ENCODE data around the gene RIN3. TPM values are rescaled to one million over a fixed set of nuclear protein-coding genes. Genes with fewer than 3 reads are reported as not detected.

RIN3 gene
- total RNA-seq, 6 experiments from 2014 or later = 10.7 to 20.4 (median 18.9) TPM

DNA sequence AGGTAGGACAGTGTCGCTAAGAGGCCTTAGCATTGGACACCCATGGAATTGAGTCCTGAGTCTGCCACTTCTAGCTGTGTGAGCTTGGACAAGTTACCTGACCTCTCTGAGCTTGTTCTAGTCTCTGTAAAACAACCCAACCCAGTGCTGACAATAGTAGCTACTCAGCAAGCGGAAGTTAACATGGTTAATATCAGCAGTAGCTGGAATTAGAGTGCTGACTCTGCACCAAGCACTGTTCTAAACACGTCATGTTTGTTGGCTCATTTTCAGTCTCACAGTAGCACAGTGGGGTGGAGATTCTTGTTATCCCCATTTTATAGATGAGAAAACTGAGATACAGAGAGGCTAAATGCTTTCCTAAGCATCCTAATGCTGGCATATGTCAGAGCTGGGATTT is 47.5 kb upstream of the RIN3 start:
- H3K4me3 ChIP-seq = no peak overlapping the region
- intact Hi-C loops (cut with DNase I) = no loop called here
- H3K36me3 ChIP-seq = no peaks in the 10 kb centered on the region
- DNase-seq (no peak), ATAC-seq (peak; percentile 60 to 77 (median 66))
- H3K4me1 ChIP-seq = peaks cover 0 to 3% (median 0%) of the 10 kb centered on the region in 4 donors
- no peaks in the 10 kb centered on the region for H3K9me3 ChIP-seq
- 68% methylated on average over 3 of the region's 3 CpGs for WGBS (ENCODE audit: insufficient coverage, low coverage, low lambda C conversion rate, missing lambda C conversion rate)
- no peak for TF ChIP-seq POLR2A (IDR thresholded peaks at IDR 0.05)
- TF ChIP-seq, protein P1, sequence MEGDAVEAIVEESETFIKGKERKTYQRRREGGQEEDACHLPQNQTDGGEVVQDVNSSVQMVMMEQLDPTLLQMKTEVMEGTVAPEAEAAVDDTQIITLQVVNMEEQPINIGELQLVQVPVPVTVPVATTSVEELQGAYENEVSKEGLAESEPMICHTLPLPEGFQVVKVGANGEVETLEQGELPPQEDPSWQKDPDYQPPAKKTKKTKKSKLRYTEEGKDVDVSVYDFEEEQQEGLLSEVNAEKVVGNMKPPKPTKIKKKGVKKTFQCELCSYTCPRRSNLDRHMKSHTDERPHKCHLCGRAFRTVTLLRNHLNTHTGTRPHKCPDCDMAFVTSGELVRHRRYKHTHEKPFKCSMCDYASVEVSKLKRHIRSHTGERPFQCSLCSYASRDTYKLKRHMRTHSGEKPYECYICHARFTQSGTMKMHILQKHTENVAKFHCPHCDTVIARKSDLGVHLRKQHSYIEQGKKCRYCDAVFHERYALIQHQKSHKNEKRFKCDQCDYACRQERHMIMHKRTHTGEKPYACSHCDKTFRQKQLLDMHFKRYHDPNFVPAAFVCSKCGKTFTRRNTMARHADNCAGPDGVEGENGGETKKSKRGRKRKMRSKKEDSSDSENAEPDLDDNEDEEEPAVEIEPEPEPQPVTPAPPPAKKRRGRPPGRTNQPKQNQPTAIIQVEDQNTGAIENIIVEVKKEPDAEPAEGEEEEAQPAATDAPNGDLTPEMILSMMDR (IDR thresholded peaks at IDR 0.05) = no peak
- no peaks in the 10 kb centered on the region for H3K27me3 ChIP-seq
- no peak overlapping the region for H3K27ac ChIP-seq

GRCh38 chr14:92469515-92469914 is 44.1 kb upstream of the RIN3 start:
- no peak overlapping the region for H3K4me3 ChIP-seq
- TF ChIP-seq, protein P1 (IDR thresholded peaks at IDR 0.05) = no peak
- no peak for TF ChIP-seq POLR2A (IDR thresholded peaks at IDR 0.05)
- no peaks in the 10 kb centered on the region for H3K9me3 ChIP-seq
- ATAC-seq = no peak
- WGBS (ENCODE audit: insufficient coverage, low coverage, low lambda C conversion rate, missing lambda C conversion rate) = 70% methylated on average over 2 of the region's 2 CpGs
- intact Hi-C loops (cut with DNase I) = no loop called here
- no peak overlapping the region for H3K27ac ChIP-seq
- H3K4me1 ChIP-seq = peaks cover 0 to 5% (median 0%) of the 10 kb centered on the region in 4 donors
- no peaks in the 10 kb centered on the region for H3K27me3 ChIP-seq
- no peaks in the 10 kb centered on the region for H3K36me3 ChIP-seq
- no peak for DNase-seq

- intact Hi-C loops (cut with DNase I) = no loop called here
Observed at GRCh38 chr14:92470215-92470614, 43.4 kb upstream of the RIN3 start.

GRCh38 chr14:92470811-92471210 is 42.8 kb upstream of the RIN3 start:
- ATAC-seq (no peak), DNase-seq (no peak)
- Histone ChIP-seq H3K9me3 (no peaks in the 10 kb centered on the region), H3K27me3 (no peaks in the 10 kb centered on the region), H3K4me3 (no peak overlapping the region), H3K36me3 (no peaks in the 10 kb centered on the region), H3K4me1 (peaks cover 0 to 14% (median 2%) of the 10 kb centered on the region in 4 donors), H3K27ac (no peak overlapping the region)
- intact Hi-C loops (cut with DNase I) = no loop called here
- TF ChIP-seq, protein P1 (IDR thresholded peaks at IDR 0.05) = no peak
- no peak for TF ChIP-seq POLR2A (IDR thresholded peaks at IDR 0.05)
- 100% methylated on average over 1 of the region's 1 CpG for WGBS (ENCODE audit: insufficient coverage, low coverage, low lambda C conversion rate, missing lambda C conversion rate)

More at GRCh38 chr14:92470215-92470614, 43.4 kb upstream of the RIN3 start:
- TF ChIP-seq, protein P1 (IDR thresholded peaks at IDR 0.05) = no peak
- no peak for TF ChIP-seq POLR2A (IDR thresholded peaks at IDR 0.05)
- Histone ChIP-seq H3K27me3 (no peaks in the 10 kb centered on the region), H3K4me3 (no peak overlapping the region), H3K9me3 (no peaks in the 10 kb centered on the region), H3K36me3 (no peaks in the 10 kb centered on the region), H3K27ac (no peak overlapping the region), H3K4me1 (peaks cover 0 to 8% (median 0%) of the 10 kb centered on the region in 4 donors)
- WGBS (ENCODE audit: insufficient coverage, low coverage, low lambda C conversion rate, missing lambda C conversion rate) = 94% methylated on average over 2 of the region's 3 CpGs
- DNase-seq (no peak), ATAC-seq (no peak)

- Histone ChIP-seq H3K27me3 (no peaks in the 10 kb centered on the region), H3K36me3 (no peaks in the 10 kb centered on the region), H3K4me3 (no peak overlapping the region), H3K9me3 (no peaks in the 10 kb centered on the region), H3K27ac (no peak overlapping the region), H3K4me1 (peaks cover 0 to 15% (median 3%) of the 10 kb centered on the region in 4 donors)
- TF ChIP-seq POLR2A (IDR thresholded peaks at IDR 0.05) = no peak
- TF ChIP-seq, protein P1 (IDR thresholded peaks at IDR 0.05) = no peak
- intact Hi-C loops (cut with DNase I) = no loop called here
- DNase-seq (no peak), ATAC-seq (peak in 1 of 4 donors; percentile 24)
Observed at GRCh38 chr14:92471919-92472318, 41.7 kb upstream of the RIN3 start.
